Left lobe of liver (tissue), 2 donors: ENCODE results near the gene CDHR4. TPM values are rescaled to one million over a fixed set of nuclear protein-coding genes. Genes with fewer than 3 reads are reported as not detected.
"Not testable (repeated sequence)": the region's sequence is repeated elsewhere in the genome, so short reads cannot be mapped to it uniquely, and the experiment has no call there.

Experiments used
- ATAC-seq: fragments of 200-7000 bp; cut with Tn5 transposase; one replicate; pipeline ENCODE4 v1.9.1; 2020; ENCODE audit warnings: mild to moderate bottlenecking, moderate library complexity
- DNase-seq: peaks from one replicate; pipeline ENCODE4 v3.0.0-alpha.2; 2020; ENCODE audit warnings: low spot score
- total RNA-seq: library from RNA; stranded (reverse); gene quantifications from one replicate; pipeline ENCODE4 v1.2.1, GENCODE V29; 2021
- donor health status: DM: no; HTN: no; CAD: no; lungs with moderate emphysema.
- donor health status: DM: no; HTN: yes; CAD: no.

Gene CDHR4
- total RNA-seq, 1 donor from 2014 or later = not detected

DNA sequence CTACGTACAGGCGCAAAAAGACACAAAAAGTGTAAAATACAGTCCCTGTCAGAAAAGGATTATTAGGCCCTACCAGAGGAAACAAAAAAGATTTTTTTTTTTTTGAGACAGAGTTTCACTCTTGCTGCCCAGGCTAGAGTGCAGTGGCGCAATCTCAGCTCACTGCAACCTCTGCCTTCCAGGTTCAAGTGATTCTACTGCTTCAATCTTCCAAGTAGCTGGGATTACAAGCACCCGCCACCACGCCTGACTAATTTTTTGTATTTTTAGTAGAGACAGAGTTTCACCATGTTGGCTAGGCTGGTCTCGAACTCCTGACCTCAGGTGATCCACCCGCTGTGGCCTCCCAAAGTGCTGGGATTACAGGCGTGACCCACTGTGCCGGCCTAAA lies 18.7 kb downstream of the CDHR4 start:
- not testable (repeated sequence) for ATAC-seq, DNase-seq

- ATAC-seq (no peak), DNase-seq (no peak)
These were observed 19.3 kb downstream of the CDHR4 start for GRCh38 chr3:49780080-49780974.

DNA sequence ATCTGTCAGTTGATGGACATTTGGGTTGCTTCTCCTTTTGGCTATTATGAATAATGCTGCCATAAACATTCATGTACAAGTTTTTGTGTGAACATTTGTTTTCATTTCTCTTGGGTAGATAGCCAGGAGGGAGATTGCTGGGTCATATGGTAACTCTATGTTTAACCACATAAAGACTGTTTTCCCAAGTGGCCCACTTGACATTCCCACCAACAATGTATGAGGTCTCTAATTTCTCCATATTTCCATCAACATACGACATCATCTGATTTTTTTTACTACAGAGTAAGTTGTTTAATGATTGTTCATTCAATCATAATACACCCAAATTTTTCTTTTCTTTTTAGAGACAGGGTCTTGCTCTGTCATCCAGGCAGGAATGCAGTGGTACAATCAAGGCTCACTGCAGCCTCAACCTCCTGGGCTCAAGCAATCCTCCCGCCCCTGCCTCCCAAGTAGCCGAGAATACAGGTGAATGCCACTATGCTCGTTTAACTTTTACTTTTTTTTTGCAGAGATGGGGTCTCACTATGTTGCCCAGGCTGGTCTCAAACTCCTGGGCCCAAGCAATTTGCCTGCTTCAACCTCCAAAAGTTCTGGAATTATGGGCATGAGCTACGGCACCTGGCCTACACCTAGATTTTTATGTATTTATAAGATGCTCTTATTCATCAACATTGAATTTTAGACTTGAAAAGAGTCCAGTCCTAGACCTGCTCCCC lies 20.2 kb downstream of the CDHR4 start:
- DNase-seq (no peak), ATAC-seq (no peak)

DNA sequence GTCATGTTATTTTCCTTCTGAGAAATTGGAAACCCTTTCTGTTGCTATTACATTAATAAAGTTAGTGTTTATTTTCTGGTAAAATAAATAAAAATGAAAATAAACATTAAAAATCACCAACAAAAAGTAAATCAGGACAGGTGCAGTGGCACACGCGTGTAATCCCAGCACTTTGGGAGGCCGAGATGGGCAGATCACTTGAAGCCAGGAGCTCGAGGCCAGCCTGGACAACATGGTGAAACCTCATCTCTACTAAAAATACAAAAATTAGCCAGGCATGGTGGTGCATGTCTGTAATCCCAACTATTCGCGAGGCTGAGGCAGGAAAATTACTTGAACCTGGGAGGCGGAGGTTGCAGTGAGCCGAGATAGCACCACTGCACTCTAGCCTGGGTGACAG lies 23.6 kb downstream of the CDHR4 start:
- DNase-seq, ATAC-seq: not testable (repeated sequence)

DNA sequence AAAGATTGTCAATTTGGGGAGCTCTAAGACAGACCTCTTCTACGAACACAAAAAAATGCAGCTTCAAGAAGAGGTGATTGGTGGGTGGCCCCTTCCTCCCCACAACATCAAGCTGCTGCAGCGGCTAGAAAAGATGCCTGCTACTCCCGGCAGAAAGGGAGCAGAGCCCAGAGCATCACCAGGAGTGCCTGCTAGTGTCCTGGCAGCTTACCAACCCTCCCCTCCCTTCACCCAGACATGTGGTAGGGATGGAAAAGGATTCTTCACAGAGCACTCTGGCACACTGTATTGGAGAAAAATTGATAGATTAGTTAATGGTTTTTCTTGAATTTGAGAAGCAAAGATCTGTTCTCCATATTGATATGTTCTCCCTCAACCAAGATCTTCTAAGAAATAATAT lies 24.1 kb downstream of the CDHR4 start:
- DNase-seq (no peak), ATAC-seq (no peak)

DNA sequence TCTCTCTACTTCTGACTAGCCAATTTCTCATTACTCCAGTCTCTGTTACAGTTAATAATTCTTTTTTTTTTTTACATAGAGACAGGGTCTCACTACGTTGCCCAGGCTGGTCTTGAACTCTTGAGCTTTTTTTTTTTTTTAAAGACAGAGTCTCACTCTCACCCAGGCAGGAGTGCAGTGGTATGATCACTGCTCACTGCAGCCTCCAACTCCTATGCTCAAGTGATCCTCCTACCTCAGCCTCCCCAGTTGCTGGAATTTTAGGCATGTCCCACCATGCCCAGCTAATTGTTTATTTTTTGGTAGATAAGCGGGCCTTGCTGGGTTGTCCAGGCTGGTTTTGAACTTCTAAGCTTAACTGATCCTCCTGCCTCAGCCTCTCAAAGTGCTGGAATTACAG lies 27.0 kb downstream of the CDHR4 start:
- no peak for ATAC-seq
- DNase-seq = peak; percentile 12

DNA sequence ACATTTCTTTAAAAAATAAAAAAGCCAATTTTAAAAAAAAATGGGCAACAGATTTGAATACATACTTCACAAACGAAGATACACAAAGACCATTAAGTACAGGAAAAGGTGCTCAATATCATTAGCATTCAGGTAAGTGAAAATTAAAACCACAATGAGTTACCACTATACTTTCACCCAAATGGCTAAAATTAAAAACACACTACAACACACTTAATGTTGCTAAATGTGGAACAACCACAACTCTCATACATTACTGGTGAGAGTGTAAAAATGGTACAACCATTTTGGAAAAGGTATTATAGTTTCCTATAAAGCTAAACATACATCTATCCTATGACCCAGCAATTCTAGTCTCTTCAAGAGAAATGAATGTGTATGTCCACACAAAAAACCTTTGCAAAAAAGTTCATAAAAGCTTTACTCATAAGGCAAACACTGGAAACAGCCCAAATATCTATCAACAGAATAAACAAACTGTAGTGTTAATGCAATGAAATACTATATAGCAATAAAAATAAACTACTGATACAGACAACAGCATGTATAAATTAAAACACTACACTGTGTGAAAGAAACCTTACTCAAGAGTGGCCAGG lies 28.2 kb downstream of the CDHR4 start:
- ATAC-seq = no peak

DNA sequence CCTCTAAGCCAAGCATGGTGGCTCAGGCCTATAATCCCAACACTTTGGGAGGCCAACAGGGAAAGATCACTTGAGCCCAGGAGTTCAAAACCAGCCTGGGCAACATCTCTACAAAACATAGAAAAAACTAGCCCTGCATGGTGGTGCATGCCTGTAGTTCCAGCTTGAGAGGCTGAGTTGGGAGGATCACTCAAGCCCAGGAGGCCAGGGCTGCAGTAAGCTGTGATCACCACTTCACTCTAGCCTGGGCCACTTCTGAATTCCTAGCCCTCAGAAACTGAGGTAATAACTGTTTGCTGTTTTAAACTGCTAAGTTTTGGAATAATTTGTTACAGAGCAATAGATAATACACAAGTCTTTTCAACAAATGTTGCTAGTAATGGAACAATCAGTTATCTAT lies 29.7 kb downstream of the CDHR4 start:
- DNase-seq = peak; percentile 12
- ATAC-seq = no peak

More for the DNA sequence above, 28.2 kb downstream of the CDHR4 start:
- no peak for DNase-seq

GRCh38 chr3:49769286-49769915 lies 30.3 kb downstream of the CDHR4 start:
- ATAC-seq (no peak), DNase-seq (no peak)

- no peak for DNase-seq
- no peak for ATAC-seq
These were observed 35.7 kb downstream of the CDHR4 start for GRCh38 chr3:49763981-49764380.

GRCh38 chr3:49761661-49762060 lies 38.0 kb downstream of the CDHR4 start:
- ATAC-seq (no peak), DNase-seq (peak; percentile 7)

DNA sequence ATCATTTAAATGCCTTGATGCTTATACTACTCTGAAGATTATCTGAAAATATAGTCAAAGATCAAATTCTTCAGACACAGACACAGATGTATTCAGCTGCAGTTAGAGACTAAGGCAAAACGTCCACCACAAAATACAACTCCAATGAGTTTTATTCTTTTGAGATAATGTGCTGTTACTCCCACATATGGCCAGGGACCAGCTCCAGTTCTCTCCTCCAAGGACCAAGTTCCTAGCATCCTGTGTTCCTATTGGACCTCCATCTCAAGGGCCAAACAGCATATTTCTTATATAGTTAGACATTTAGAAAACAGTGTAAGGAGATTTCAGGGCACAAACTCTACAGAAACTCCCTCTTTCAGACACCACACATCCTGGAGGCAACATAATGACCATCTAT lies 40.4 kb downstream of the CDHR4 start:
- ATAC-seq (no peak), DNase-seq (no peak)

GRCh38 chr3:49757197-49757596 lies 42.5 kb downstream of the CDHR4 start:
- no peak for DNase-seq

DNA sequence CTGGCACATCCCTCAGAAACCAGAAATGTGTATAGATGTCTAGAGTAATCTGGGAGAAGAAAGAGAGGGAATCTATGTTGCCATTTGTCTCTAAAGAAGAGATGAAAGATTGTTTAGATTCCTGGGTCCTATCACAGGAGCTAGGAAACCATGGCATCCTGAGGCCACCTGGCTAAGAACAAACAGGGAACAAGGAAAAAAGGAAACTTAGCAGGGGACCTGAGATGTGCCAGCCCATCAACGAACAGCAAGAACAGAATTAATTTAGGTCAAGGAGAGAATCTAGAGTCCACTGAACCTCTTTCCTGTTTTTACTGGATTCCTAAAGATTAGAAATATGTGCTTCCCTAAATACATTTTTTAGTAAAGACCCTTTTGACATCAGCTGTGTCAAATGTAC lies 43.6 kb downstream of the CDHR4 start:
- DNase-seq = no peak
- ATAC-seq = no peak

More at GRCh38 chr3:49757197-49757596, 42.5 kb downstream of the CDHR4 start:
- no peak for ATAC-seq

- ATAC-seq = no peak
- no peak for DNase-seq
These were observed 45.1 kb downstream of the CDHR4 start for GRCh38 chr3:49754536-49754935.

DNA sequence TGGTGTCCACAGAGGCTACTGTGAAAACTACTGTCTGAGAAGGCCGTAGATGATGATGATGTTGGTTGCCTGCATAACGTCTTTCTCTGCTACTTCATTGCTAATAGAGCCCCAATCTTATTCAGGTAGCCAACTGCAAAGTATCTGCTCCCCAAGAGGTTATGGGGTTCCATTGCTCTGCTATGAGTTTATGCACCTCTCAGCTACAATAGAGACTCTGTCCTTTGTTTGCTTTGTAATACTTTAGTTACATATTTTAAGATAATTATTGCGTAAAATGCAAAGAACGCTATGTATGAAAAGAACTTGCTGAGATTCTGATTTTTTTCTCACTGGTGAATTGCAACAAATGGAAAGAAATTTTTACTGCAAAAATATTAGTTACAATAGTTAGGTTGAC lies 48.2 kb downstream of the CDHR4 start:
- DNase-seq (no peak), ATAC-seq (no peak)

DNA sequence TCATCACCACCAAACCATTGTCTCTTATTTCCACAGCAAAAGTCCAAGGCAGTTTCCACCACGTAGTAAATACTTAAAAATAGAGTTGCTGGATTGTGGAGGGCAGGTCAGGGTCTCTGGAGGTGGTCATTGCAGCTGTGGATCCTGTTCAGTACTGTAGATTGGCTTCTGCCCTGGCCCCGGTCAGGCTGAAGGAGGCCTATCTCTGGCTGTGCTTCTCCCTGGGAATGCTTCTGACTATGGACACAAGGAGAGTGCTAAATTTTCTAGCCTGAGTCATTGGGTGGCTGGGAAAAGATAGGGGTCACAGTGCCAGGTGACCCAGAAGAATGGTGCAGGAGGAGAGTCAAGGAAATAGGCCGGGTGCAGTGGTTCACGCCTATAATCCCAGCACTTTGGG lies 49.6 kb downstream of the CDHR4 start:
- ATAC-seq (peak; percentile 11), DNase-seq (peak; percentile 30)

DNA sequence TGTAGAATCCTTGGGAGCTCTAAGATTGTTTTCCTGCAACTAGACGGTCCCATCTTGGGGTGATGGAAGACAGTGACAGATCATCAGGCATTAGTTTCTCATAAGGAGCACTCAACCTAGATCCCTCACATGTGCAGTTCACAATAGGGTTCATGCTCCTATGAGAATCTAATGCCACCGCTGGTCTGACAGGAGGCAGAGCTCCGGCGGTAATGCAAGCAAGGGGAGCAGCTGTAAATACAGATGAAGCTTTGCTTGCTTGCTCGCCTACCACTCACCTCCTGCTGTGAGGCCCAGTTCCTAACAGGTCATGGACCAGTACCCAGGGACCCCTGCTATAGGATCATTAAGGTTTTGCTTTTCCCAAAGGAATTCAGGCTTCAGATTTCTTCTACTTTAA lies 50.8 kb downstream of the CDHR4 start:
- not testable (repeated sequence) for ATAC-seq
- peak; percentile 31 for DNase-seq

DNA sequence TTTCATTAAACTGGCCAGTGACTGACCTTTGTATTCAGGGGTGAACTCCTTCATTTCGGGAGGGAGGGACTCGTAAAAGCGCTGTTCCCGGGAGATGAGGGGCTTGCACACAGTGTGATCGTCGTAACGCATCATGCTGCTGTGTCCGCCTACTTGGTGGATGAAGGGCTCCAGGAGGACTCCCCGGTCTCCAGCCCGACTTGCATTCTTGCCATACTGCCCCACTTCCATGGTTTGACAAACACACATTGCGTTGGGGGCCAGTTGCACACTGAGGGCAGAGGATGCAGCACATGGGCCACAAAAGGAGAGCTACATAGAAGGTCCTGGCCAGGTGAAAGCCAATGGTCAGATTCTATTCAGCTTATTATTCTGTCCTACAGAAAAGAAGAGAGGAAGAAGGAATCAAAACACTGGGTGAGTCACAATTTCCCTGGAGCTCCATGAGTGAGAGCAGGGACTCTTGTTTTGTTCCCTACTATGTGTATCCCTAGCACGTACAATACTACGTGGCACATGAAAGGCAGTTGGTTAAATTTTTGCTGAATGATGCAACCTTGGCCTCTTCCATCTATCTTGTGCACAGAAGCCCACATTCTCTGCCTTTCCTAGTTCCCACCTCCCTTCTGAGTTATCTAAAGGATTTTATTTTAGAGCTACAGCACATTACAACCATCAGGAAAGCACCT lies 51.7 kb downstream of the CDHR4 start:
- ATAC-seq (no peak), DNase-seq (peak; percentile 27)

DNA sequence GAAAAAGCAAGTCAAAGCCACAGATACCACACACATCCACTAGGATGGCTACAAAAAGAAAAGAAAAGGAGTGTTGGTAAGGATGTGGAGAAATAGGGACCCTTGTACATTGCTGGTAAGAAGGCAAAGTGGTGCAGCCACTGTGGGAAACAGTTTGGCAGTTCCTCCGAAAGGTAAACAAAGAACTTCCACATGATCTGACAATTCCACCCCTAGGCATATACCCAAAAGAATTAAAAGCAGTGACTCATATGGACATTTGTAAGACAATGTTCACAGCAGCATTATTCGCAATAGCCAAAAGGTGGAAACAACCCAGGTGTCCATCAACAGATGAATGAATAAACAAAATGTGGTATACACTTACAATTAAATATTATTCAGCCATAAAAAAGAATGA lies 53.7 kb downstream of the CDHR4 start:
- peak; percentile 4 for DNase-seq
- no peak for ATAC-seq
